ENCODE measurements around the gene GANAB.
"Not testable (repeated sequence)": the region's sequence is repeated elsewhere in the genome, so short reads cannot be mapped to it uniquely, and the experiment has no call there.

Gene GANAB

DNA sequence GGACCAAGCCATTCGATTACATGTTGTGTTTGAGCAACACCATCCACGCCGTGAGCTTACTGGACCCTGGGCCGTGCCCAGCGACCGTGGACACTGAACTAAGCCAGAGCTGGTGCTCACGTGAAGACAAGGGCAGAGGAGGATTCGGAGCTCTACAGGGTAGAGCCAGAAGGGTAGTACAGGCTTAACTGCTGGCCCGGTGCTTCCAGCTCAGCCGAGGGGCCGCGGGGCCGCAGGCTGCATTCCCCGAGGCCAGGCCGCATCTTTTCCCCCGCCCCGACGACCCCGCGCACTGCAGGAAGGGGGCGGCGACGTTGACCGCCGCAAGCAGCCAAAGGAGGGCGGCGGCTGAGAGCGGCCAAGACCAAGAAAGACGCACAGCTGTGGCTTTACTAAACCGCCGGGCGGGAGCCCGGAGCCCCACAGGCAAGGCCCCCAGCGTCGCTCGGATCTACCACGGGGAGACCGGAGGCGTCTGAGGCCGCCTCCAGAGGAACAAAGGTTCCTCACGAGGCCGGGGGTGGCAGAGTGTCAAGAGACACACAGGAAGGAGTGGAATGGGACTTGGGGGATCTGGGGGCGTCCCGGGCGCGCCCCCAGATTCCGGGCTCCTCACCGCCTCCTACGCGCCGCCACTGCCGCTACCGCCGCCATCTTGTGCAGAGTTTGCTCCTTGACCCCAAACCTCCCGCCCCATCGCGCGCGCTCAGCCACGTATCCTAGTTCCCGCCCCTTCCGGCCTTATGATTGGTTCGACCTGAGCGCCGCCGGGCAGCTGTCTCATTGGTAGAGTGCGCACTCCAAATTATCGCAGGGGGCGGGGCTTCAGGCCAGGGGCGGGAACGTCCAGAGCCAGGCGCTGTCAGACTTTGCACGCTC lies at the start of gene GANAB:
GANAB (minus strand) TSS at position 668 of the 879 bp plus-strand sequence; CDS start at position 654, 14 bp downstream.
- DNase-seq, result peak; percentile 96 to 97

- peak; percentile 72 to 76 for DNase-seq
Measured at GRCh38 chr11:62694455-62695167, 48.2 kb upstream of the GANAB start.

- DNase-seq, result not testable (repeated sequence)
Measured at GRCh38 chr11:62693624-62694023, 47.2 kb upstream of the GANAB start.

DNA sequence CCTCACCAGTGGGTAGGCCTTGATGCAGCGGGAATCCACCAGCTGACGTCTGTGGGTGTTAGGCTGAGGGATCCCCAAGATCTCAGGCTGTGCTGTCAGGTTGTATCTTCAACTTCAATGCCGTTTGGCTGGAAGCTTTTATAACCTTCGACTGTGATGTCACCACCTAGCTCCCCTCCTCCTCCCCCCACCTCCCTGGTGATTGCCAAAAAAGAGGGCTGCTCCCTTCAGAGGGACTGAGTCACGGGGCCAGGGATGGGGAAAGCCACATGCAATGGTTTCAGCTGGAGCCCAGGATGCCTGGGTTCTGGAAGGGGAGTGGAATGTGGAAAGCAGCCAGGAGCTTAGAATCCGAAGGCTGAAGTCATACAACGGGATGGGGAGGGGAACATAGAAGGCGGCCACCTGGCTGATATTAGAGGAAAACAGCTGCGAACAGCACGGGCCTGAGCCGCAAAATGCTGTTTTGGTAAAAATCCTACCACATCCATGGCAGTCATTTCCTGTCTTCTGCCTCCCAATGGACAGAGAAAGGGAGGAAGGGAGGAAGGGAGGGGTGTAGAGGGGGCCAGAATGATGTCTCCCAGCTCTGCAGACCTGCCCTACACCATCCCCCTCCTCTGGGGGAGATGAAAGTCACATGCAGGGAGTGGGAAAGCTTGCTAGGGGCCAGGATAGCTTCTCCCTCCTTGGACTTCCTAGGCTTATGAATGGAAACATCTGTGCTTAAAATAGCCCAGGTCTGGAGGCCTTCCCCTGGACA lies 43.2 kb upstream of the GANAB start, which contains the start of gene LRRN4CL:
LRRN4CL (minus strand) TSS at position 110 of the 763 bp plus-strand sequence. CDS start 1,022 bp downstream, outside the sequence.
- DNase-seq, result no peak

- no peak for DNase-seq
Measured at GRCh38 chr11:62688491-62688890, 42.1 kb upstream of the GANAB start.

GRCh38 chr11:62687508-62688396 lies 41.3 kb upstream of the GANAB start:
- no peak for DNase-seq

- no peak for DNase-seq
Measured at GRCh38 chr11:62682518-62682917, 36.1 kb upstream of the GANAB start.

DNA sequence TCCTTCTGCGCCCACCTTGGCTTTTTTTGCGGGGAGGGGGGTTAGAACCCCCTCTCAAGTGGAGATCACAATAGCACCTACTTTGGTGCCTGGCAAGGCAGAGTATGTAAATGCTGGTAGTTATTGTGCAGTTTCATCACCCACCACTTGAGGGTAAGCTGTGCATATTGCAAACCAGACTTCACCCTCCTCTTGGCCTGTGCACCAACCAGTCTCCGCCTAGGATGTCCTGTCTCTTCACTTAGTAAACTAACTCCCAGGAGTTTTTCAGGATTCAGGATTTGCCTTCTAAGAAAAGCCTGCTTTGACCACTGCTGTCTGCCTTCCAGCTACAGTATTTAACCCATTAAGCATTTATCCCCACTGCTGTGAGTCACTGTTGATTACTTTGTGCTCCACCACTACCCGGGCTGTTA lies 34.4 kb upstream of the GANAB start:
- peak; percentile 83 to 91 for DNase-seq

GRCh38 chr11:62678770-62679696 lies 32.6 kb upstream of the GANAB start, which contains the start of gene UBXN1:
Gene UBXN1, minus strand, starts transcription at chr11:62679073. Its CDS starts 150 bp downstream, at chr11:62678923.
- peak; percentile 89 to 93 for DNase-seq

GRCh38 chr11:62678433-62678769 lies 32.0 kb upstream of the GANAB start:
- no peak for DNase-seq

- no peak for DNase-seq
Measured at GRCh38 chr11:62677714-62678113, 31.3 kb upstream of the GANAB start.

GRCh38 chr11:62677156-62677555 lies 30.7 kb upstream of the GANAB start:
- no peak for DNase-seq

- DNase-seq, result peak; percentile 15 to 23
Measured at GRCh38 chr11:62676698-62677097, 30.3 kb upstream of the GANAB start.

GRCh38 chr11:62675415-62675814 lies 29.0 kb upstream of the GANAB start:
- DNase-seq, result not testable (repeated sequence)

- no peak for DNase-seq
Measured at GRCh38 chr11:62673196-62673525, 26.7 kb upstream of the GANAB start.

GRCh38 chr11:62671608-62672389 lies 25.4 kb upstream of the GANAB start, which contains the start of the genes LBHD1 and UQCC3:
Gene LBHD1, minus strand, starts transcription at chr11:62672267. Its CDS starts 2,236 bp downstream, at chr11:62670031.
Gene UQCC3, plus strand, starts transcription at chr11:62671673. Its CDS starts 73 bp downstream, at chr11:62671746.
- peak; percentile 91 for DNase-seq

DNA sequence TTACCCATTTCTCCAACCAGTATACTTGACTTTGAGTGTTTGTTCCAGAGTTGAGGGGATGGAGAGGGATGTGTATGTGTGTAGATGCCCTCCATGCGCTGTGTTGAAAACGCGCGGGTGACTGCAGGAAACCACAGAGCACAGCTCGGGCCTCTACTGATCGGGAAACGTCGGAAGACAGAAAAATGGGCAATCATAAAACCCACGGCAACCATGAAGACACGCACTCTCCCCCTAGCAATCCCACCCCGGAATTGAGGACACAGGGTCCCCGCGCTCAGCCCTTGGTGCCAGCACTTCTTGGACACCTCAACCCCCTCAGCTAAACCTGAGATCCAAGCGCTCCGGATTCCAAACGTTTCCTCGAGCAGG lies 24.8 kb upstream of the GANAB start:
- DNase-seq, result peak; percentile 79 to 85

DNA sequence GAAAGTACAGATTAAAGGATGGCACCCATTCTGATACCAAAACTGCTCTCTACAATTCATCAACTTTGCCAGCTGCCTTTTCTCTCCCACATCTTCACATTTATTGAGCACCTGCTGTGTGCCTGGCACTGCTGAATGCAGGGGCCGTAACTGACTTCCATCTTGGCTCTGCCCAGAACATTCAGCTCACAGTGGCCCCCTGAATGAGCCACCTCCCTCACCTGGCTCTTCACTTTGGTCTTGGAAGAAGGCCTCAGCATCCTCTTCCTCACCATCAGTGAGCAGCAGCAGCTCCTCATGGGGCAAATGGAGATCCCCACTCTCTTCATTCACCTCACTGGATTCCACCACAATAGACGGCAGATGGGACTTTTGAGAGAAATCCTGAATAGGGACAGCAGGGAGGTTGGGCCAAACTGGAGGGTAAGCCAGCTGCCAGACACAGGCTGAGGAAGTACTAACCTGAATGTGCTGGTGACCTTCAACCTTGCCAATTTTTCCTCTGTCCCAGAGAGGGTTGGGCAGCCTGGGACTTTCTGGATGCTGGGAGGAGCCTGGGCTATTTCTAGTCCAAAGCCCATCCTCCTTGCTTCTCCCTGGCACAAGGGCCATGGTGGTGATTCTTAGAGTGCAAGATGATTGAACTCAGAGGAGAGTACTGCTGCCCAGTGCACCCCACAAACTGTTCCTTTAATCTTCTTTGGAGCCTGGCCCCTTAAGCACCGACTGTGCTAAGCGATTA lies 23.2 kb upstream of the GANAB start:
- DNase-seq, result no peak

DNA sequence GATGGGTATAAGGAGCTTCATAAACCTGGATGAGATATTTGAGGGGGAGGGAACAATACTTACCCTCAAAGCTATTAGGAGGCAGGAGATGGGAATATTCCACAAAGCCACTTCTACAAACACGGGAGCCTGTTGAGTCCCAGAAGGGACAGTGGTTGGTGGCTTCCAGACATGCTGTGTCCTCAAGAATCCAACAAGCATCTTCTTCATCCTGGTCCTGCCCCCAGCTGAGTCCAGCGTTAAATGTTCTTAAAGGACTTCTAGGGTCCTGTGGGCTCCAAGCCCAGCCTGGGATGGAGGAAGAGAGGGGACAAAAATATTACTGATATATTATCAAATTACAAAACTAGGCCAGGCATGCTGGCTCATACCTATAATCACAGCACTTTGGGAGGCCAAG lies 21.0 kb upstream of the GANAB start:
- no peak for DNase-seq
